ENCODE results near the gene ILRUN.

- TF ChIP-seq, protein P1, sequence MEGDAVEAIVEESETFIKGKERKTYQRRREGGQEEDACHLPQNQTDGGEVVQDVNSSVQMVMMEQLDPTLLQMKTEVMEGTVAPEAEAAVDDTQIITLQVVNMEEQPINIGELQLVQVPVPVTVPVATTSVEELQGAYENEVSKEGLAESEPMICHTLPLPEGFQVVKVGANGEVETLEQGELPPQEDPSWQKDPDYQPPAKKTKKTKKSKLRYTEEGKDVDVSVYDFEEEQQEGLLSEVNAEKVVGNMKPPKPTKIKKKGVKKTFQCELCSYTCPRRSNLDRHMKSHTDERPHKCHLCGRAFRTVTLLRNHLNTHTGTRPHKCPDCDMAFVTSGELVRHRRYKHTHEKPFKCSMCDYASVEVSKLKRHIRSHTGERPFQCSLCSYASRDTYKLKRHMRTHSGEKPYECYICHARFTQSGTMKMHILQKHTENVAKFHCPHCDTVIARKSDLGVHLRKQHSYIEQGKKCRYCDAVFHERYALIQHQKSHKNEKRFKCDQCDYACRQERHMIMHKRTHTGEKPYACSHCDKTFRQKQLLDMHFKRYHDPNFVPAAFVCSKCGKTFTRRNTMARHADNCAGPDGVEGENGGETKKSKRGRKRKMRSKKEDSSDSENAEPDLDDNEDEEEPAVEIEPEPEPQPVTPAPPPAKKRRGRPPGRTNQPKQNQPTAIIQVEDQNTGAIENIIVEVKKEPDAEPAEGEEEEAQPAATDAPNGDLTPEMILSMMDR (IDR thresholded peaks at IDR 0.05), result no peak
- TF ChIP-seq POLR2A (IDR thresholded peaks at IDR 0.05), result no peak
These were observed 29.5 kb upstream of the ILRUN start for GRCh38 chr6:34726055-34726454.
